ENCODE data around the gene MDH1B.

DNA sequence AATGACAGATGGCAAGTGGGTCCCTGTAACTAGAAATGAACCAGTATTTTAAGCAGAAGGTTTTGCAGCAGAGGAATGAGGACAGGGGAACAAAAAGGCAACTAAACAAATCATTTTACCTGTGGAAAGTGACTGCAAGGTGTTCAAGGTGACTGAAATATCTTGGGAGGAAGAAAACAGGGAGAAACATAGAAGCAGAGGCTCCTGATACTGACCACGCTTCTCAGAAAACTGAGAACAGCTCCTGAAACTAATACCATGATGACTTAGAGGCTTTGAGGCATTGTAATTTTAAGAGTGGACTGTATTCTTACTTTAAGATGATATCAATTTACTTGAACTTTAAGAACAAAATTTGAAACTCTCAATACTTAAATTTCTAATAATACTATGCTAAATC, 46.8 kb downstream of the MDH1B start, which contains the start of gene DYTN:
- TF ChIP-seq, protein P1, sequence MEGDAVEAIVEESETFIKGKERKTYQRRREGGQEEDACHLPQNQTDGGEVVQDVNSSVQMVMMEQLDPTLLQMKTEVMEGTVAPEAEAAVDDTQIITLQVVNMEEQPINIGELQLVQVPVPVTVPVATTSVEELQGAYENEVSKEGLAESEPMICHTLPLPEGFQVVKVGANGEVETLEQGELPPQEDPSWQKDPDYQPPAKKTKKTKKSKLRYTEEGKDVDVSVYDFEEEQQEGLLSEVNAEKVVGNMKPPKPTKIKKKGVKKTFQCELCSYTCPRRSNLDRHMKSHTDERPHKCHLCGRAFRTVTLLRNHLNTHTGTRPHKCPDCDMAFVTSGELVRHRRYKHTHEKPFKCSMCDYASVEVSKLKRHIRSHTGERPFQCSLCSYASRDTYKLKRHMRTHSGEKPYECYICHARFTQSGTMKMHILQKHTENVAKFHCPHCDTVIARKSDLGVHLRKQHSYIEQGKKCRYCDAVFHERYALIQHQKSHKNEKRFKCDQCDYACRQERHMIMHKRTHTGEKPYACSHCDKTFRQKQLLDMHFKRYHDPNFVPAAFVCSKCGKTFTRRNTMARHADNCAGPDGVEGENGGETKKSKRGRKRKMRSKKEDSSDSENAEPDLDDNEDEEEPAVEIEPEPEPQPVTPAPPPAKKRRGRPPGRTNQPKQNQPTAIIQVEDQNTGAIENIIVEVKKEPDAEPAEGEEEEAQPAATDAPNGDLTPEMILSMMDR (conservative IDR thresholded peaks at IDR 0.05), result no peak
- TF ChIP-seq EZH2 (IDR thresholded peaks at IDR 0.05; ENCODE audit: low read depth), result no peak

Measured in PC-9 (cell line).